AG10803 (cell line): ENCODE results near the gene COL10A1.
A peak's percentile ranks its signal among the peaks of the same experiment; 100 is the strongest.

Experiments
- DNase-seq: peaks from one replicate; pipeline ENCODE4 v3.0.0; 2010; ENCODE audit warnings: low read depth
- H3K4me3 ChIP-seq: 2 replicates; pipeline ENCODE4 v1.5.1; 2011; ENCODE audit warnings: mild to moderate bottlenecking, low read length, control low read depth
- TF ChIP-seq, protein P1 (sequence below): conservative IDR thresholded peaks from 2 replicates; pipeline ENCODE4 v1.5.1; 2011; ENCODE audit warnings: mild to moderate bottlenecking, low read length, control low read depth, inconsistent platforms

The COL10A1 gene

DNA sequence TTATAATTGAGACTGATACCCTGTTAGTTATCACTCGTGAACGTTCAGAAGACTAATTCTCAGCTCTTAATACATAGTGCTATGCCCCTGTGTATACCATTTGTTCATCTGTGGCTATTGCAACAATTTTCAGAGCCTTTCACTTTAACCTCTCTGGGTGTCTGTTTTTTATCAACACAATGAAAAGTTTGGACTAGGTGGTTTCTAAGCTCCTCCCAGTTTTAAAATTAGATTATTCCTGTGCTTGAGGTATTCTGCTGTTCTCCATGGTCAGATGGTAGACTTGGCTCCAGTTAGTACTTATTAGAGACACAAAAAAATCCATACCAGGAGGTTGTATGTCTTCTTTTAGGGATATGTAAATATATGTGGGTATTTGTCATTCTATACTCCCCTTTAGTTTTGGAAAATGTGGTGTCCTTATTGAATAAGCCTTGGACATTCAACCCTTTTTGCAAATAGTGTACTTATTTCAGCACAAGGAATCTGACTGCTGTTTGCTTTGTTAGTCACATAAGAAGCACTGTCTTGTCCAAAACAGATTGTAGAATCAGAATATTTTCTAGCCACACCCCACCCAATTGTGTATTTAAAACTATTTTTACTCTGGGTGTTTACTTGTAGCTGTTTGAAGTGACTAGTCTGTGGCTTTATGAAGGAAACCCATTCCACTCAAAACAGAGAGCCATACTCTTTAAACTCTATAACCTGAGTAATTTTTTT is 2.0 kb upstream of the COL10A1 start:
- peak; percentile 37 for DNase-seq
- H3K4me3 ChIP-seq, result no peak overlapping the region
- TF ChIP-seq, protein P1, sequence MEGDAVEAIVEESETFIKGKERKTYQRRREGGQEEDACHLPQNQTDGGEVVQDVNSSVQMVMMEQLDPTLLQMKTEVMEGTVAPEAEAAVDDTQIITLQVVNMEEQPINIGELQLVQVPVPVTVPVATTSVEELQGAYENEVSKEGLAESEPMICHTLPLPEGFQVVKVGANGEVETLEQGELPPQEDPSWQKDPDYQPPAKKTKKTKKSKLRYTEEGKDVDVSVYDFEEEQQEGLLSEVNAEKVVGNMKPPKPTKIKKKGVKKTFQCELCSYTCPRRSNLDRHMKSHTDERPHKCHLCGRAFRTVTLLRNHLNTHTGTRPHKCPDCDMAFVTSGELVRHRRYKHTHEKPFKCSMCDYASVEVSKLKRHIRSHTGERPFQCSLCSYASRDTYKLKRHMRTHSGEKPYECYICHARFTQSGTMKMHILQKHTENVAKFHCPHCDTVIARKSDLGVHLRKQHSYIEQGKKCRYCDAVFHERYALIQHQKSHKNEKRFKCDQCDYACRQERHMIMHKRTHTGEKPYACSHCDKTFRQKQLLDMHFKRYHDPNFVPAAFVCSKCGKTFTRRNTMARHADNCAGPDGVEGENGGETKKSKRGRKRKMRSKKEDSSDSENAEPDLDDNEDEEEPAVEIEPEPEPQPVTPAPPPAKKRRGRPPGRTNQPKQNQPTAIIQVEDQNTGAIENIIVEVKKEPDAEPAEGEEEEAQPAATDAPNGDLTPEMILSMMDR, result no peak

DNA sequence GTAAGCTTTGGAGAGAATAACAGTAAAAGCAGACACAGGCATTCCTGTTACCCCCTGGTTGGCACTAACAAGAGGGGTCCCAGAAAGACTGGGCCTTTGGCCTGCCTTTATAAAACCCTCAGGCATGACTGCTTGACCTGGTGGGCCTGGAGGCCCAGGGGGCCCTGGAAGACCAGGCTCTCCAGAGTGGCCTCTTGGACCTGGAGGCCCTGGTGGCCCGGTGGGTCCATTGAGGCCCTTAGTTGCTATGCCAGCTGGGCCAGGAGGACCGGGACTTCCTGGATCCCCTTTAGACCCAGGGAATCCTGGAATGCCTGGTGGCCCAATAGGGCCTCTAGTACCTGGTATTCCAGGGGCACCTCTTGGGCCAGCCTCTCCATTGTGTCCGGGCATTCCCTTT is 5.5 kb downstream of the COL10A1 start:
- DNase-seq, result no peak
- no peak overlapping the region for H3K4me3 ChIP-seq
- TF ChIP-seq, protein P1, result no peak

GRCh38 chr6:116118608-116119007 is 7.3 kb downstream of the COL10A1 start:
- peak; percentile 84 for DNase-seq
- TF ChIP-seq, protein P1, result no peak
- H3K4me3 ChIP-seq, result no peak overlapping the region

- peak; percentile 20 for DNase-seq
- TF ChIP-seq, protein P1, result peak; percentile 61
These were observed 10.2 kb downstream of the COL10A1 start for GRCh38 chr6:116115781-116116180.

DNA sequence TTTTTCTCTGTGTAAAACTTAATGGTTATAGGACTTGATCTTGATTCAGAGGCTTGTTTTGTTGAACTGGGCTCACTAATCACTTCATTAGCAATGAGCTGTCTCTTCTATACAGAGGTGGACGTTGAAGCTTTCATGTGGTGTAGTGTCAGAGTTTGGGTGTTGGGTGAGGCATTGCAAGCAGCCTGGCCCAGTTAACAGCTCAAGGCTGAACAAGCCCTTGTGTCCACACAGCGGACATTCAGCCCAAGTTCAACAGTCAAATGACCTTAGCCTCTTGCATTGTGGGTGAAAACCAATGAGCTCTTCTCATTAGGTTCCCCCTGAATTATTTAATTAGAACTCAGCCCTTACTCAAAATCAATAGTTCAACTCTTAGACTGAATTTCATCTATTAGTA is 12.5 kb downstream of the COL10A1 start:
- TF ChIP-seq, protein P1, result no peak
- no peak for DNase-seq
- no peak overlapping the region for H3K4me3 ChIP-seq

More at GRCh38 chr6:116115781-116116180, 10.2 kb downstream of the COL10A1 start:
- no peak overlapping the region for H3K4me3 ChIP-seq

DNA sequence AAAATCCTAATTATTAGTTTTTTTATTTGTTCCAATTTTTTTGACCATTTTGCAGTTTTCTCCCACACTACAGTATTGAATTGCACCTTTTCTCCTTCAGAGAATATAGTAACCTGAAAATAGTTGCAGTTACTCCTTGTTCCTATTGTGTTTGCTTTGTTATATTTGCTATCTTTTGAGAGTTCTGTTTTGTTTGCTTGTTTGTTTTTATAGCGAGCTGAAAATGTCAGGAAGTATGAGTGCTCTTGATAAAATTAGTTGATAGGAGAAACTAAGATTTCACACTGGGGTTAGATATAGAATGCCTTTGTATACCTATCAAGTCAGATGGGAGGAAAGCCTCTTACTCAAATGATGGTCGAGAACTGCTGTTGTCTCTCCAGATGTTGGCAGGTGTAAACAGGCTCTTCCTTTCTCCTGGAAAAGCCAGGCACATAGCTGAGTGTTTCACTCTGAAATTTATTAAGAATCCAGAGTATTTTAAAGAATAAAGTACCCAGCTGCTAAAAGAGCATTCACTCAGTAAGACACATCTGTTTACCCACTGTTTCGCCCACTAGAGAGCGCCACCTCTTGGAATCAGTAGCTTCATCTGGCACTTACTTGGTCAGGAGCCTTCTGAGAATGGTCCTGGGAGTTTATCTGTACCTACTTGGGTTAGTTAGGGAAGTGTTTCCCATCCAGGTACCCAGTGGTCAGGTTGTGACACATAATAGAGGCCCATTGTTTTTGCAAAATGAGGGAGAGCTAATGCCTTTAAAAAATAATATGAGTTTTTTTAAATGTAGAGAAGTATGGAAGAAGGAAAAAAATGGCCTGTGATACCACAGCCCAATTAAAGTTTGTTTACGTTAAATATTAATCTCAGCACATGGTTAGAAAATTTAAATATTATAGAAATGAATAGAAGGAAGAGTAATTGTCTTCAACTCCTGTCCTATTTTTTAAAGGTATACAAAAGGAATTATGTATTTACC is 14.1 kb downstream of the COL10A1 start:
- H3K4me3 ChIP-seq, result no peak overlapping the region
- peak; percentile 40 for DNase-seq
- TF ChIP-seq, protein P1, result peak; percentile 68
